Measurements from ENCODE around the gene SLITRK4.
A peak's percentile ranks its signal among the peaks of the same experiment; 100 is the strongest.

Gene SLITRK4

GRCh38 chrX:143635915-143636314, at the start of gene SLITRK4:
Gene SLITRK4 (minus strand): TSS chrX:143636101. CDS start chrX:143631108, 4,993 bp downstream.
- TF ChIP-seq, protein P1, sequence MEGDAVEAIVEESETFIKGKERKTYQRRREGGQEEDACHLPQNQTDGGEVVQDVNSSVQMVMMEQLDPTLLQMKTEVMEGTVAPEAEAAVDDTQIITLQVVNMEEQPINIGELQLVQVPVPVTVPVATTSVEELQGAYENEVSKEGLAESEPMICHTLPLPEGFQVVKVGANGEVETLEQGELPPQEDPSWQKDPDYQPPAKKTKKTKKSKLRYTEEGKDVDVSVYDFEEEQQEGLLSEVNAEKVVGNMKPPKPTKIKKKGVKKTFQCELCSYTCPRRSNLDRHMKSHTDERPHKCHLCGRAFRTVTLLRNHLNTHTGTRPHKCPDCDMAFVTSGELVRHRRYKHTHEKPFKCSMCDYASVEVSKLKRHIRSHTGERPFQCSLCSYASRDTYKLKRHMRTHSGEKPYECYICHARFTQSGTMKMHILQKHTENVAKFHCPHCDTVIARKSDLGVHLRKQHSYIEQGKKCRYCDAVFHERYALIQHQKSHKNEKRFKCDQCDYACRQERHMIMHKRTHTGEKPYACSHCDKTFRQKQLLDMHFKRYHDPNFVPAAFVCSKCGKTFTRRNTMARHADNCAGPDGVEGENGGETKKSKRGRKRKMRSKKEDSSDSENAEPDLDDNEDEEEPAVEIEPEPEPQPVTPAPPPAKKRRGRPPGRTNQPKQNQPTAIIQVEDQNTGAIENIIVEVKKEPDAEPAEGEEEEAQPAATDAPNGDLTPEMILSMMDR (IDR thresholded peaks at IDR 0.05; ENCODE audit: insufficient read depth, missing control alignments) = no peak
- no peak for FAIRE-seq
- no peak for DNase-seq (ENCODE audit: insufficient read length, low spot score)

DNA sequence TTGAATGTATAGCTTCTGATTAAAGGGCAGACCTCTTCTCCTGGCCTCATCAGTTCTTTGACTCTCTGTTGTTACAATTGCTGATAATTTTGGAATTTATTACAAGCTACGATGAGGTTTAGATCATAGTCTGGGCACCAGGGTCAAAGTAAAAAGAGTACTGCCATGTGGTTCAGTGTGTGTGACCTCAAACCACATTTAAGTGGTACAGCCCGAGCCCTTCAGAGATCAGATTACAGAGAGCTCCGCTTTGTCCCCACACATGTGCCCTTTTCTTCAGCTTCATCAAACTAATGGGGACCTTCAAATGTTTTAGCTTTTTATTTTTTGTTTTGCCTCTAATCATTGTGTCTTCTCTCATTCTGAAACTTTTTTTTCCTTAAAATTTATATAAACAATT, 47.6 kb upstream of the SLITRK4 start:
- TF ChIP-seq, protein P1 (IDR thresholded peaks at IDR 0.05; ENCODE audit: insufficient read depth, missing control alignments) = no peak
- DNase-seq (ENCODE audit: insufficient read length, low spot score) = no peak
- no peak for FAIRE-seq

- no peak for DNase-seq (ENCODE audit: insufficient read length, low spot score)
- TF ChIP-seq, protein P1 (IDR thresholded peaks at IDR 0.05; ENCODE audit: insufficient read depth, missing control alignments) = no peak
- no peak for FAIRE-seq
Measured at GRCh38 chrX:143674926-143675325, 39.0 kb upstream of the SLITRK4 start.

DNA sequence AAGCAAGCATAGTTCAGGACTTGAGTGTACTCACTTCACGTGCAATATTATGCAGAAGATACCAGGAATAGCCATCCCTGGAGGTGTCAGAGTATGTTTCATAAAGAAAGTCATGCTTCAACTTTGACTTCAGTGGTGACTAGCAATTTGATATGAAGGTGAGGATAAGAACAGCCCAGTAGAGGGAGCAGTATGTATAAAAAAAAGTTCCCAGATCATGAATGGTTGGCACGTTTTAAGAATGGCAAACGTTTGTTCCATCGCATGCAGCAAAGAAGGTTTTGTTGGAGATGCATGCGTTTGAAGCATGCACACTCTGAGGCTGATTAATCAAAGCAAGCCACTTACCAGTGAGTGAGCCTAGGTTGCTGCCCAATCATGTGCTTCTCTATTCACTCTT, 33.5 kb upstream of the SLITRK4 start:
- DNase-seq (ENCODE audit: insufficient read length, low spot score) (no peak), FAIRE-seq (no peak)
- TF ChIP-seq, protein P1 (IDR thresholded peaks at IDR 0.05; ENCODE audit: insufficient read depth, missing control alignments) = peak; percentile 32

- TF ChIP-seq, protein P1 (IDR thresholded peaks at IDR 0.05; ENCODE audit: insufficient read depth, missing control alignments) = peak; percentile 39
- no peak for FAIRE-seq
- no peak for DNase-seq (ENCODE audit: insufficient read length, low spot score)
Measured at GRCh38 chrX:143664302-143664701, 28.4 kb upstream of the SLITRK4 start.

DNA sequence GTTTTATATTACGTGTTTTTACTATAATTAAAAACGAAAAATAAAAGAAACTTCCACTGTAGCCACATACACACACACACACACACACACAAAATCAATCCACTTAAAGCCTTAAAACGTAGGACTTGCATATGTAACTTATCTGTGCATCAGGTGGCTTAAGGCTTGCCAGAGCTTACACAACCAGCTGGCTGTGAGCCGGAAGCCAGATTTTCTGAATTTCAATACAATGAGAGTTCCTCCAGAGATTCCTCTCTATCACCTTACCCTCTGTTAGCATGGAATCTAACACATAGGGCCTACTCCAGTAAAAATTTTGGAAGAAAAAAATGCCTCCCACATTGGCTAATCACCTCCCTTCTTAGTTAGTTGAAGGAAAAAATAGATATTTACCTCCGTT, 27.9 kb upstream of the SLITRK4 start:
- FAIRE-seq = no peak
- TF ChIP-seq, protein P1 (IDR thresholded peaks at IDR 0.05; ENCODE audit: insufficient read depth, missing control alignments) = no peak
- no peak for DNase-seq (ENCODE audit: insufficient read length, low spot score)

- FAIRE-seq (no peak), DNase-seq (ENCODE audit: insufficient read length, low spot score) (no peak)
- TF ChIP-seq, protein P1 (IDR thresholded peaks at IDR 0.05; ENCODE audit: insufficient read depth, missing control alignments) = no peak
Measured at GRCh38 chrX:143661286-143661685, 25.4 kb upstream of the SLITRK4 start.
